GM12875 (cell line): Measurements from ENCODE around the gene CBLN3.

Experiments
- H3K4me3 ChIP-seq: one replicate; pipeline ENCODE4 v1.5.1; 2011; ENCODE audit warnings: low read depth, low read length, control low read depth
- CTCF ChIP-seq: IDR thresholded peaks from 2 replicates; pipeline ENCODE4 v1.5.1; 2011; ENCODE audit warnings: low read depth, mild to moderate bottlenecking, control low read depth, inconsistent platforms, low read length, moderate library complexity, borderline replicate concordance; ENCODE audit not compliant: insufficient read depth

Gene CBLN3

DNA sequence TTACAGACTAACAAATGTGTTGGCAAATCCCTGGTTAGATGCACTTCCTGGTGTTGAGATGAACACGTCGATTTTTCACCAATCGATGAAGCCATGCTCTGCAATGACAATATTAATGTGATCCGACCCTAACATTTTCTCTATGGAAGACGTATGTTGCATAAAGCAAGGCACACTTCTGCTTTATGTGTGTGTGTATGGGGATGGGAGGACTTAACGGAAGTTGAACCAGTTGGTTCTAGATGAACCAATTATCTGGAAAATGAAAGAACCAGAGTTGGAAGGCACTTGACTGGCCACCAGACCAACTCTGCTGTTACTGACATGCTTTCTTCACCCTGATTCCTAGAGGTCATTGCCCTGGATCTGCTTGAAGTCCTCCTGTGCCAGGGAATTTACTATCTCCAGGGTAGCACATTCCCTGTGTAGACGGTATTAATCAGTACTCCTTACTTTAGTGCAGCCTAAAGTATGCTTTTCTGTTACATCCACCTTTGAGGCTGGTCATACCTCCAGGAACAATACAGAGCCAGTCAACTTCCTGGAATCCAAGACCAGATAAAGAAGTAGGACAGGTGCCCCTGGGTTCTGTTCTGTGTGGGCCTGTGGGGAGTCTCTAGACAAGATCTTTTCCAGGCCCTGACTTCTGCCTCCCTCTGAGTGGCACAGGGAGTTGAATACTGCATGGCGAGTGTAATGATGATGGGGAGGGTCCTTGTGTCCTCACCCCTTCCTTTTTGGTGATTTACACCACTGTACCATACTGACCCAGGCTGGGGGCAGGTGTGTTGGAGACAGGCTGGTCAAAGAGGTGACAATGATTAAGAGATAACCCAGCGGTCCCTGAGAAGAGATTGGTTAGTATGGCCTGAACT lies 9.0 kb upstream of the CBLN3 start:
- TF ChIP-seq CTCF = no peak
- no peak overlapping the region for H3K4me3 ChIP-seq

GRCh38 chr14:24437736-24438067 lies 8.2 kb upstream of the CBLN3 start:
- no peak overlapping the region for H3K4me3 ChIP-seq
- TF ChIP-seq CTCF = no peak

DNA sequence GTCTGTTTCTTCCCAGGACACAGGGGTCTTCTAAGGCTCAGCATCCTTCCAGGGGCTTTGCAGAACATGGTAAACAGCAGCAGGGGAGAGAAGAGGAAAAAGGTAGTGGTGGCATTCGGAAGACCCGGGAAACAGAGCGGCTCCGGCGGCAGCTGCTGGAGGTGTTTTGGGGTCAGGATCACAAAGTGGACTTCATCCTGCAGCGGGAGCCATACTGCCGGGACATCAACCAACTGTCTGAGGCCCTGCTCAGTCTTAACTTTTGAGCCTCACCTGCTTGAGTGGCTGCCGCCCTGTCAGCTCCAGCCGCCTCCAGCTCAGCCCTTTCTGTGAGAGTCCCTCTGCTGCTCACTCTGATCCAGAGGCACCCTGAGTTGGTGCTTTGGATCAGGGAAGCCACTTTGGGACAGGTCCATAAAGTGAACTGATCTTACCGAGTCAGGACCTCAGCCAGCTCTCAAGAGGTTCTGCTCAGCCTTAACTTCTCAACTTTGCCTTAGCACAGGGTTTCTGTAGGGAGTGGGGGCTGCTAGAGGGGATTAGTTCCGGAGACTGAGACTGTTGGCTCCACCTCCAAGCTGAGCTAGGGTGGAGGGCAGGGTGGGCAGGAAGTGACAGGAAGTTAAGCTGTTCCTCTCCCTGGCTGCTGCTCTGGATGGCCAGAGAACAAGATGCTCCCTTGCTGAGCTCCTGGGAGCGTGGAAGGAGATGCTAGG lies 7.7 kb upstream of the CBLN3 start:
- no peak overlapping the region for H3K4me3 ChIP-seq
- no peak for TF ChIP-seq CTCF

- H3K4me3 ChIP-seq = no peak overlapping the region
- TF ChIP-seq CTCF = peak; percentile 63; the same call in 1 of the 2 replicates
Observed at GRCh38 chr14:24436355-24437019, 7.0 kb upstream of the CBLN3 start.

GRCh38 chr14:24435998-24436354 lies 6.5 kb upstream of the CBLN3 start:
- TF ChIP-seq CTCF = no peak
- H3K4me3 ChIP-seq = no peak overlapping the region

DNA sequence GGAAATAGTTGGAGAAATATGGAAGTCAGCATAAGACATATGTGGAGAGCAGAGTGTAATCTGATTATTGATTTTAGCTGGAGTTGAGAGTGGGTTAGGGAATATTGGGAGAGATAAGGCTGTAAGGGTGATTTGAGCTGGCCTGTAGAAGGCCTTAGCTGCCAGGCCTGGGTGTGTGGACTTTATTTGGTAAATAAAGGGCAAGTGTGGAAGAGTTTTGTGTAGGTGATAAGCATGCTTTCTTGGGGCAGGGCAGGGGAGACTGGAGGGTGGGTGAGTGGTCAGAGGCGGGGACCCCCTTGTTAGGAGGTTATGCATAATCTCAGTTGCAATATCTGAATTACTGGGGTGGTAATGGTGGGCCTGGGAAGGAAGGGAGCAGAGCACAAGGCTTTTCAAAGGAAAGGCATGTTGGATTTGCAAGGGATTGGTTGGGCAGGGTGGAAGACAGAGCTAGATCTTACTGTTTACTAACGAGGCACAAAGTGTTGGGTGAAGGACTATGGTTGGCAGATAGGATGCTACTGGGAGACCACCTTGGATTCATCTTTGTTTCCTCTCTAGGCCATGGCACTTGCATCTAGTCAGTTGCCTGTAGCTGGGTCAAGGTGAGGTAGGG lies 5.8 kb upstream of the CBLN3 start:
- H3K4me3 ChIP-seq = no peak overlapping the region
- TF ChIP-seq CTCF = no peak

DNA sequence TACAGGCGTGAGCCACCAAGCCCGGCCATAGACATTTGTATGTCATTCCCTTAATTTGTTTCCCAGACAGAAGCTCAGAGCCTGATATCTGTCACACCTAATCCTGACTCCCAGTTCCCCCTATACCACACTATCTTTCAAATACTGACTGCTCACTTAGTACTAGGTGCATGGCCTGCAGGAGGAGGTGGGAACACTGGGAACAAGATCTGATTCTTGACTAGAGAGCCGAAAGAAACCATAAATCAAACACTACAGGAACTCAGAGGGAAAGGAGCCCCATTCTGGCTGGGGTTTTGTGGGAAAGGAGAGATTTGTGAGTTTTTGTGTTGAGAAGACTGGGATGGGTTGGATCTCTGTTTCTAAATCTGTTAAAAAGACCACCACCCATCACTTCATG lies 5.2 kb upstream of the CBLN3 start:
- no peak overlapping the region for H3K4me3 ChIP-seq
- no peak for TF ChIP-seq CTCF
